Measurements from ENCODE around the gene RIN3. TPM values are rescaled to one million over a fixed set of nuclear protein-coding genes. Genes with fewer than 3 reads are reported as not detected.

The RIN3 gene
- total RNA-seq, 1 experiment from 2014 or later, result not detected

GRCh38 chr14:92649934-92650545 lies 136.5 kb downstream of the RIN3 start:
- Histone ChIP-seq H3K4me2 (ENCODE audit: low read depth, low read length, poor library complexity, severe bottlenecking) (no peak overlapping the region), H3K27me3 (ENCODE audit: low read length) (0 out of 2 replicates have a peak, but pooled peaks cover 3% of the 10 kb centered on the region)

DNA sequence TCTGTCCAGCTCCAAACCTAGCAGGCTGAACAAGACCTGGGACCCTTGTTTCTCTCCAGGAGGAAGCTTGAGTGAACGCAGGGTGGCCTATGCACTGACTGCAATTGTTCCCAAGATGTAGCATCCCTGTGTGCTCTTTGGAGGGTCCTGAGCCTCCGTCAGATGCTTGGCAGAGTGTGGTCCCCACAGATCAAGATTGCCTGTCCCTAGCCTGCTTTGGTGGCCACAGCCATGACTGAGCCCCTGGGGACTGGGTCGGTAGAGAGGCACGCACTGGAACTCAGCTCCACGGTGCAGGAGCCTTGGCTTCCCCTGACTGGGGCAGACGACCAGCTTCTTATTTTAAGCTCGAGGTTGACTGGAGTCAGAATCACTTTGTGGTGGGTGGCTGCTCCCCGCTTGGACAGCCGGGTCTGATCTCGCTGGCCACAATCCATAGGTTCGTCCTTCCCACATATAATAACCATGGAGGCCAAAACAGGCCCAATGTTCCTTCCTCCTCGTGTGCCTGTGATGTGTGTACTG lies 137.1 kb downstream of the RIN3 start:
- Histone ChIP-seq H3K4me2 (ENCODE audit: low read depth, low read length, poor library complexity, severe bottlenecking) (no peak overlapping the region), H3K27me3 (ENCODE audit: low read length) (0 out of 2 replicates have a peak, but pooled peaks cover 3% of the 10 kb centered on the region), H3K4me3 (ENCODE audit: low read length) (no peak overlapping the region), H2AFZ (ENCODE audit: low read length) (no peak overlapping the region), H3K9ac (ENCODE audit: low read length) (no peak overlapping the region), H4K20me1 (ENCODE audit: insufficient read depth, low read depth, low read length) (no peaks in the 10 kb centered on the region; the same call in 1 of the 2 replicates), H3K79me2 (ENCODE audit: low read length) (no peaks in the 10 kb centered on the region), H3K27ac (ENCODE audit: low read length) (no peak overlapping the region), H3K36me3 (ENCODE audit: insufficient read depth, low read length) (no peaks in the 10 kb centered on the region), H3K4me1 (ENCODE audit: low read length) (no peaks in the 10 kb centered on the region), H3K9me2 (replicated peaks; ENCODE audit: insufficient read depth, low read length) (no peaks in the 10 kb centered on the region), H3K9me3 (ENCODE audit: low read length) (no peaks in the 10 kb centered on the region)
- no peak for DNase-seq

More at GRCh38 chr14:92649934-92650545, 136.5 kb downstream of the RIN3 start:
- H3K9me2 ChIP-seq (replicated peaks; ENCODE audit: insufficient read depth, low read length), result no peaks in the 10 kb centered on the region
- H2AFZ ChIP-seq (ENCODE audit: low read length), result no peak overlapping the region
- peaks cover 2% of the 10 kb centered on the region; the same call in 1 of the 2 replicates for H3K9me3 ChIP-seq (ENCODE audit: low read length)
- H3K79me2 ChIP-seq (ENCODE audit: low read length), result no peaks in the 10 kb centered on the region
- no peak overlapping the region for H3K27ac ChIP-seq (ENCODE audit: low read length)
- H3K9ac ChIP-seq (ENCODE audit: low read length), result no peak overlapping the region
- H3K36me3 ChIP-seq (ENCODE audit: insufficient read depth, low read length), result no peaks in the 10 kb centered on the region
- no peaks in the 10 kb centered on the region for H3K4me1 ChIP-seq (ENCODE audit: low read length)
- DNase-seq, result no peak
- H4K20me1 ChIP-seq (ENCODE audit: insufficient read depth, low read depth, low read length), result no peaks in the 10 kb centered on the region; the same call in 1 of the 2 replicates
- H3K4me3 ChIP-seq (ENCODE audit: low read length), result no peak overlapping the region

GRCh38 chr14:92651106-92651757 lies 137.7 kb downstream of the RIN3 start:
- H3K9ac ChIP-seq (ENCODE audit: low read length), result no peak overlapping the region
- no peaks in the 10 kb centered on the region for H3K4me1 ChIP-seq (ENCODE audit: low read length)
- H3K4me3 ChIP-seq (ENCODE audit: low read length), result no peak overlapping the region
- no peak for DNase-seq
- H2AFZ ChIP-seq (ENCODE audit: low read length), result no peak overlapping the region
- H4K20me1 ChIP-seq (ENCODE audit: insufficient read depth, low read depth, low read length), result no peaks in the 10 kb centered on the region; the same call in 1 of the 2 replicates
- 0 out of 2 replicates have a peak, but pooled peaks cover 3% of the 10 kb centered on the region for H3K27me3 ChIP-seq (ENCODE audit: low read length)
- no peaks in the 10 kb centered on the region for H3K9me2 ChIP-seq (replicated peaks; ENCODE audit: insufficient read depth, low read length)
- no peaks in the 10 kb centered on the region for H3K79me2 ChIP-seq (ENCODE audit: low read length)
- no peak overlapping the region for H3K4me2 ChIP-seq (ENCODE audit: low read depth, low read length, poor library complexity, severe bottlenecking)
- no peaks in the 10 kb centered on the region for H3K36me3 ChIP-seq (ENCODE audit: insufficient read depth, low read length)
- no peak overlapping the region for H3K27ac ChIP-seq (ENCODE audit: low read length)
- no peaks in the 10 kb centered on the region for H3K9me3 ChIP-seq (ENCODE audit: low read length)

DNA sequence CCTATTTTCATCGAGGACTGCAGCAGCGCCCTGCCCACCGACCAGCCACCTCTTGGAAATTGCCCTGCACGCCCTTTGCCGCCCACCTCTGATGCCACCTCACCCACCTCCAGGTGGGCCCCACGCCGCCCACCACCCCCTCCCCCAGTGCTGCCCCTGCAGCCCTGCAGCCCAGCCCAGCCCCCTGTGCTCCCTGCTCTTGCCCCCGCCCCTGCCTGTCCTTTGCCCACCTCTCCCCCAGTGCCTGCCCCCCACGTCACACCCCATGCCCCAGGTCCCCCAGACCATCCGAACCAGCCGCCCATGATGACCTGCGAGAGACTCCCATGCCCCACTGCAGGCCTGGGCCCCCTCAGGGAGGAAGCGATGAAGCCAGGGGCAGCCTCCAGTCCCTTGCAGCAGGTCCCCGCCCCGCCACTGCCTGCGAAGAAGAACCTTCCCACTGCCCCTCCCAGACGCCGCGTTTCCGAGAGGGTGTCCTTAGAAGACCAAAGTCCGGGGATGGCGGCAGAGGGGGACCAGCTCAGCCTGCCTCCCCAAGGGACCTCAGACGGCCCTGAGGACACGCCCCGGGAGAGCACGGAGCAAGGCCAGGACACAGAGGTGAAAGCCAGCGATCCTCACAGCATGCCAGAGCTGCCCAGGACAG lies 138.3 kb downstream of the RIN3 start:
- no peak for DNase-seq
- Histone ChIP-seq H2AFZ (ENCODE audit: low read length) (no peak overlapping the region), H4K20me1 (ENCODE audit: insufficient read depth, low read depth, low read length) (no peaks in the 10 kb centered on the region; the same call in 1 of the 2 replicates), H3K9me2 (replicated peaks; ENCODE audit: insufficient read depth, low read length) (no peaks in the 10 kb centered on the region), H3K4me2 (ENCODE audit: low read depth, low read length, poor library complexity, severe bottlenecking) (no peak overlapping the region), H3K36me3 (ENCODE audit: insufficient read depth, low read length) (no peaks in the 10 kb centered on the region), H3K27me3 (ENCODE audit: low read length) (0 out of 2 replicates have a peak, but pooled peaks cover 3% of the 10 kb centered on the region), H3K79me2 (ENCODE audit: low read length) (no peaks in the 10 kb centered on the region), H3K4me3 (ENCODE audit: low read length) (no peak overlapping the region), H3K27ac (ENCODE audit: low read length) (no peak overlapping the region), H3K9ac (ENCODE audit: low read length) (no peak overlapping the region), H3K4me1 (ENCODE audit: low read length) (no peaks in the 10 kb centered on the region), H3K9me3 (ENCODE audit: low read length) (no peaks in the 10 kb centered on the region)

- no peaks in the 10 kb centered on the region for H3K9me2 ChIP-seq (replicated peaks; ENCODE audit: insufficient read depth, low read length)
- H3K4me3 ChIP-seq (ENCODE audit: low read length), result no peak overlapping the region
- H3K79me2 ChIP-seq (ENCODE audit: low read length), result no peaks in the 10 kb centered on the region
- H3K4me2 ChIP-seq (ENCODE audit: low read depth, low read length, poor library complexity, severe bottlenecking), result no peak overlapping the region
- H3K9me3 ChIP-seq (ENCODE audit: low read length), result no peaks in the 10 kb centered on the region
- no peaks in the 10 kb centered on the region for H3K36me3 ChIP-seq (ENCODE audit: insufficient read depth, low read length)
- H4K20me1 ChIP-seq (ENCODE audit: insufficient read depth, low read depth, low read length), result no peaks in the 10 kb centered on the region; the same call in 1 of the 2 replicates
- no peaks in the 10 kb centered on the region for H3K4me1 ChIP-seq (ENCODE audit: low read length)
- H3K27me3 ChIP-seq (ENCODE audit: low read length), result 0 out of 2 replicates have a peak, but pooled peaks cover 3% of the 10 kb centered on the region
- no peak overlapping the region for H2AFZ ChIP-seq (ENCODE audit: low read length)
- H3K27ac ChIP-seq (ENCODE audit: low read length), result no peak overlapping the region
- DNase-seq, result no peak
- H3K9ac ChIP-seq (ENCODE audit: low read length), result no peak overlapping the region
Observed at GRCh38 chr14:92652413-92653151, 139.0 kb downstream of the RIN3 start.

DNA sequence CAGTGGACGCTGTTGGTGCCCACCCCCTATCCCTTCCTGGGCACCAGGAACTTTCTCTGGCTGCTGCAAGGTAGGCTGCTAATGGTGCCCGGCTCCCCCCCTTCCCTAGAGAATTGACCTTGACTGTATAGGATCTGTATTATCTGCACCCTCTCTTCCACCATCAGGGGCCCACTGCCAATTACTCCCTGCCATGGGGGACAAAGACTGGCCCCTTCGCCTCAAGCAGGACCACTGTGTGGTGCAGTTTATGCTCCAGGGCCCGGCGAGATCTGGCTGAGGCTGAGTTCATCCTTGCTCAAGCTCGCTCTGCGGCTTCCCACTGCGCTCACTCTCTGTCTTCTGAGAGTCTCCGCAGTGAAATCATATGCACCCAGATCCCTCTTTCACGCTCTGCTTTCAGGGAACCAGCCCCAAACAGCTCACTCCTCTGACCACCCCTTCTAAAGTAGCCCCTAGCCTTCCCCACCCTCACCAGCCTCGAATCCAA lies 139.6 kb downstream of the RIN3 start:
- Histone ChIP-seq H2AFZ (ENCODE audit: low read length) (no peak overlapping the region), H3K27ac (ENCODE audit: low read length) (no peak overlapping the region), H3K9me2 (replicated peaks; ENCODE audit: insufficient read depth, low read length) (no peaks in the 10 kb centered on the region), H4K20me1 (ENCODE audit: insufficient read depth, low read depth, low read length) (no peaks in the 10 kb centered on the region; the same call in 1 of the 2 replicates), H3K27me3 (ENCODE audit: low read length) (0 out of 2 replicates have a peak, but pooled peaks cover 3% of the 10 kb centered on the region), H3K4me1 (ENCODE audit: low read length) (no peaks in the 10 kb centered on the region), H3K36me3 (ENCODE audit: insufficient read depth, low read length) (no peaks in the 10 kb centered on the region), H3K9ac (ENCODE audit: low read length) (no peak overlapping the region), H3K4me3 (ENCODE audit: low read length) (no peak overlapping the region), H3K79me2 (ENCODE audit: low read length) (no peaks in the 10 kb centered on the region), H3K9me3 (ENCODE audit: low read length) (no peaks in the 10 kb centered on the region), H3K4me2 (ENCODE audit: low read depth, low read length, poor library complexity, severe bottlenecking) (no peak overlapping the region)
- no peak for DNase-seq

GRCh38 chr14:92654239-92654901 lies 140.8 kb downstream of the RIN3 start:
- Histone ChIP-seq H3K9ac (ENCODE audit: low read length) (no peak overlapping the region), H3K27me3 (ENCODE audit: low read length) (no peaks in the 10 kb centered on the region), H3K27ac (ENCODE audit: low read length) (no peak overlapping the region), H3K79me2 (ENCODE audit: low read length) (no peaks in the 10 kb centered on the region), H3K4me3 (ENCODE audit: low read length) (no peak overlapping the region), H4K20me1 (ENCODE audit: insufficient read depth, low read depth, low read length) (no peaks in the 10 kb centered on the region; the same call in 1 of the 2 replicates), H3K36me3 (ENCODE audit: insufficient read depth, low read length) (no peaks in the 10 kb centered on the region), H3K9me3 (ENCODE audit: low read length) (no peaks in the 10 kb centered on the region), H3K4me2 (ENCODE audit: low read depth, low read length, poor library complexity, severe bottlenecking) (no peak overlapping the region), H2AFZ (ENCODE audit: low read length) (no peak overlapping the region), H3K4me1 (ENCODE audit: low read length) (no peaks in the 10 kb centered on the region; the same call in 1 of the 2 replicates), H3K9me2 (replicated peaks; ENCODE audit: insufficient read depth, low read length) (no peaks in the 10 kb centered on the region)
- DNase-seq, result no peak
